ENCODE results near the gene MRPS2.

Gene MRPS2

GRCh38 chr9:135480940-135481310 is 19.6 kb upstream of the MRPS2 start:
- DNase-seq: no peak

GRCh38 chr9:135482015-135482754 is 18.3 kb upstream of the MRPS2 start:
- no peak for DNase-seq

GRCh38 chr9:135484460-135485277 is 15.8 kb upstream of the MRPS2 start:
- no peak for DNase-seq

GRCh38 chr9:135485385-135485784 is 15.1 kb upstream of the MRPS2 start:
- no peak for DNase-seq

GRCh38 chr9:135485832-135486231 is 14.7 kb upstream of the MRPS2 start:
- DNase-seq: no peak

GRCh38 chr9:135486267-135487065 is 14.0 kb upstream of the MRPS2 start:
- DNase-seq: no peak

- DNase-seq: no peak
These were observed 13.0 kb upstream of the MRPS2 start for GRCh38 chr9:135487281-135488012.

GRCh38 chr9:135488013-135488330 is 12.5 kb upstream of the MRPS2 start:
- no peak for DNase-seq

- DNase-seq: no peak
These were observed 12.0 kb upstream of the MRPS2 start for GRCh38 chr9:135488527-135488926.

GRCh38 chr9:135489188-135489906 is 11.1 kb upstream of the MRPS2 start:
- no peak for DNase-seq

- no peak for DNase-seq
These were observed 10.2 kb upstream of the MRPS2 start for GRCh38 chr9:135490166-135490870.

GRCh38 chr9:135490980-135491464 is 9.5 kb upstream of the MRPS2 start:
- no peak for DNase-seq

GRCh38 chr9:135491764-135492163 is 8.7 kb upstream of the MRPS2 start:
- no peak for DNase-seq

- no peak for DNase-seq
These were observed 7.4 kb upstream of the MRPS2 start for GRCh38 chr9:135492886-135493669.

- DNase-seq: no peak
These were observed 5.5 kb upstream of the MRPS2 start for GRCh38 chr9:135494791-135495559.

- no peak for DNase-seq
These were observed 1.9 kb upstream of the MRPS2 start for GRCh38 chr9:135498381-135499126.

GRCh38 chr9:135499326-135500070 is 984 bp upstream of the MRPS2 start:
- DNase-seq: peak; percentile 91

GRCh38 chr9:135500071-135500524 is 384 bp upstream of the MRPS2 start:
- DNase-seq: no peak
